Left forelimb (tissue), 1 donor: ENCODE results near the gene ATE1.
"Not testable (repeated sequence)": the region's sequence is repeated elsewhere in the genome, so short reads cannot be mapped to it uniquely, and the experiment has no call there.

ENCODE experiments used
- DNase-seq: peaks from one replicate; pipeline ENCODE4 v3.0.0-alpha.2; 2018; ENCODE audit warnings: low spot score

ATE1 gene

GRCh38 chr10:121832647-121833046 lies 95.2 kb downstream of the ATE1 start:
- no peak for DNase-seq

GRCh38 chr10:121831777-121832176 lies 96.1 kb downstream of the ATE1 start:
- DNase-seq: no peak

GRCh38 chr10:121831237-121831636 lies 96.6 kb downstream of the ATE1 start:
- DNase-seq: no peak

- no peak for DNase-seq
These were observed 97.7 kb downstream of the ATE1 start for GRCh38 chr10:121830101-121830500.

GRCh38 chr10:121828045-121828444 lies 99.8 kb downstream of the ATE1 start:
- DNase-seq: no peak

GRCh38 chr10:121826773-121827172 lies 101.1 kb downstream of the ATE1 start:
- DNase-seq: not testable (repeated sequence)

GRCh38 chr10:121823993-121824463 lies 103.8 kb downstream of the ATE1 start:
- DNase-seq: no peak

- DNase-seq: no peak
These were observed 105.1 kb downstream of the ATE1 start for GRCh38 chr10:121822724-121823123.

- DNase-seq: no peak
These were observed 105.7 kb downstream of the ATE1 start for GRCh38 chr10:121822180-121822579.

GRCh38 chr10:121819049-121819448 lies 108.8 kb downstream of the ATE1 start:
- DNase-seq: no peak

GRCh38 chr10:121818599-121818998 lies 109.2 kb downstream of the ATE1 start:
- no peak for DNase-seq

GRCh38 chr10:121816197-121816596 lies 111.6 kb downstream of the ATE1 start:
- DNase-seq: no peak

- no peak for DNase-seq
These were observed 114.0 kb downstream of the ATE1 start for GRCh38 chr10:121813857-121814256.

- DNase-seq: no peak
These were observed 114.5 kb downstream of the ATE1 start for GRCh38 chr10:121813211-121813815.

- no peak for DNase-seq
These were observed 115.8 kb downstream of the ATE1 start for GRCh38 chr10:121812031-121812430.

GRCh38 chr10:121811386-121811785 lies 116.4 kb downstream of the ATE1 start:
- DNase-seq: no peak

- no peak for DNase-seq
These were observed 119.0 kb downstream of the ATE1 start for GRCh38 chr10:121808835-121809234.

GRCh38 chr10:121804460-121804859 lies 123.4 kb downstream of the ATE1 start:
- no peak for DNase-seq

- DNase-seq: no peak
These were observed 124.2 kb downstream of the ATE1 start for GRCh38 chr10:121803611-121804010.

GRCh38 chr10:121800831-121801230 lies 127.0 kb downstream of the ATE1 start:
- no peak for DNase-seq

GRCh38 chr10:121800146-121800545 lies 127.7 kb downstream of the ATE1 start:
- no peak for DNase-seq

GRCh38 chr10:121797490-121797889 lies 130.3 kb downstream of the ATE1 start:
- no peak for DNase-seq

GRCh38 chr10:121796342-121796741 lies 131.5 kb downstream of the ATE1 start:
- no peak for DNase-seq

- DNase-seq: no peak
These were observed 135.6 kb downstream of the ATE1 start for GRCh38 chr10:121792198-121792597.
